GM18519 (cell line): Measurements from ENCODE around the gene INTS3.
"Not testable (repeated sequence)": the region's sequence is repeated elsewhere in the genome, so short reads cannot be mapped to it uniquely, and the experiment has no call there.

Experiments used
- ATAC-seq: cut with Tn5 transposase; IDR thresholded peaks from one replicate; pipeline ENCODE4 v1.9.1; 2021; ENCODE audit warnings: mild to moderate bottlenecking, moderate library complexity; ENCODE audit not compliant: unreplicated experiment, low FRiP score

The INTS3 gene

GRCh38 chr1:153698923-153699714, 28.7 kb upstream of the INTS3 start:
- ATAC-seq: no peak

- no peak for ATAC-seq
These were observed 28.1 kb upstream of the INTS3 start for GRCh38 chr1:153699768-153700167.

GRCh38 chr1:153705484-153705883, 22.4 kb upstream of the INTS3 start:
- no peak for ATAC-seq

- ATAC-seq: no peak
These were observed 16.8 kb upstream of the INTS3 start for GRCh38 chr1:153711026-153711425.

GRCh38 chr1:153716211-153716610, 11.6 kb upstream of the INTS3 start:
- not testable (repeated sequence) for ATAC-seq

- ATAC-seq: no peak
These were observed 10.5 kb upstream of the INTS3 start for GRCh38 chr1:153717330-153717729.

- no peak for ATAC-seq
These were observed 4.2 kb upstream of the INTS3 start for GRCh38 chr1:153723687-153724086.

GRCh38 chr1:153724634-153725033, 3.2 kb upstream of the INTS3 start:
- not testable (repeated sequence) for ATAC-seq

- no peak for ATAC-seq
These were observed 636 bp downstream of the INTS3 start for GRCh38 chr1:153728305-153729066.

- ATAC-seq: no peak
These were observed 2.7 kb downstream of the INTS3 start for GRCh38 chr1:153730468-153730988.

- no peak for ATAC-seq
These were observed 6.1 kb downstream of the INTS3 start for GRCh38 chr1:153733970-153734369.

GRCh38 chr1:153734396-153735089, 6.7 kb downstream of the INTS3 start:
- ATAC-seq: no peak

- ATAC-seq: no peak
These were observed 7.2 kb downstream of the INTS3 start for GRCh38 chr1:153735090-153735420.

GRCh38 chr1:153741986-153742385, 14.1 kb downstream of the INTS3 start:
- ATAC-seq: no peak

GRCh38 chr1:153742411-153743142, 14.7 kb downstream of the INTS3 start:
- peak; percentile 58 for ATAC-seq

- ATAC-seq: no peak
These were observed 17.6 kb downstream of the INTS3 start for GRCh38 chr1:153745417-153745816.

- ATAC-seq: no peak
These were observed 18.3 kb downstream of the INTS3 start for GRCh38 chr1:153746174-153746573.

GRCh38 chr1:153748903-153749302, 21.1 kb downstream of the INTS3 start:
- ATAC-seq: no peak

- ATAC-seq: peak; percentile 53
These were observed 21.7 kb downstream of the INTS3 start for GRCh38 chr1:153749408-153750005.
